ENCODE results near the gene SPZ1. TPM values are rescaled to one million over a fixed set of nuclear protein-coding genes. Genes with fewer than 3 reads are reported as not detected.

SPZ1 gene
- total and polyA plus RNA-seq, 10 of the 15 experiments (the other 5 are each of a cell fraction or from before 2014, with no cell fraction given) = not detected

- Histone ChIP-seq H4K20me1 (ENCODE audit: control insufficient read depth, insufficient read depth) (no peaks in the 10 kb centered on the region), H3K27me3 (replicated peaks in 1 of 2; ENCODE audit: control insufficient read depth in 2 of 2, insufficient read depth in 2 of 2, low read length in 1 of 2) (no peaks in the 10 kb centered on the region), H3K4me2 (ENCODE audit: control insufficient read depth, insufficient read depth) (no peak overlapping the region), H3K4me3 (no peak overlapping the region), H3K36me3 (ENCODE audit: control insufficient read depth in 2 of 2, insufficient read depth in 2 of 2, low read length in 1 of 2) (no peaks in the 10 kb centered on the region), H3K9ac (ENCODE audit: control insufficient read depth, insufficient read depth, low read length) (no peak overlapping the region), H3K4me1 (ENCODE audit: control insufficient read depth, insufficient read depth, low read length) (no peaks in the 10 kb centered on the region), H3K79me2 (ENCODE audit: control insufficient read depth, insufficient read depth, low read length) (no peaks in the 10 kb centered on the region), H3K9me3 (replicated peaks; ENCODE audit: control insufficient read depth, insufficient read depth, low read length) (no peaks in the 10 kb centered on the region), H2AFZ (ENCODE audit: control insufficient read depth, low read depth, low read length) (no peak overlapping the region), H3K27ac (ENCODE audit: control insufficient read depth, insufficient read depth) (no peak overlapping the region)
- intact Hi-C loops (cut with micrococcal nuclease; ENCODE audit: unreplicated experiment) (no loop called here), in situ Hi-C loops (cut with MboI) (no loop called here)
- ChIA-PET CTCF (no interaction called here), POLR2A (no interaction called here), RAD21 (ENCODE audit: unreplicated experiment) (no interaction called here), SMC1A (ENCODE audit: uncharacterized antibody, unreplicated experiment) (no interaction called here)
- TF ChIP-seq PKNOX1 (IDR thresholded peaks at IDR 0.05) (no peak), ATF3 (IDR thresholded peaks at IDR 0.05; ENCODE audit: borderline replicate concordance, extremely low read depth, low read depth, low read length) (no peak), ZNF274 (IDR thresholded peaks at IDR 0.05; ENCODE audit: insufficient read depth, insufficient read length) (no peak), HSF1 (IDR thresholded peaks at IDR 0.05; ENCODE audit: low read depth, low read length) (no peak), ZNF24 (IDR thresholded peaks at IDR 0.05) (no peak), GABPA (IDR thresholded peaks at IDR 0.05; ENCODE audit: low read depth) (no peak), ZBTB33 (IDR thresholded peaks at IDR 0.05) (no peak), SUPT20H (IDR thresholded peaks at IDR 0.05; ENCODE audit: borderline replicate concordance, control insufficient read depth, low read depth, low read length) (no peak), MLLT1 (IDR thresholded peaks at IDR 0.05) (no peak), BCL3 (IDR thresholded peaks at IDR 0.05; ENCODE audit: borderline replicate concordance, insufficient read depth, low read depth, low read length, poor library complexity, severe bottlenecking) (no peak), MTA2 (IDR thresholded peaks at IDR 0.05; ENCODE audit: low read depth) (no peak), EZH2 (IDR thresholded peaks at IDR 0.05; ENCODE audit: borderline replicate concordance, control insufficient read depth, low read depth, low read length) (no peak), ETV6 (conservative IDR thresholded peaks at IDR 0.05 in 1 of 2, IDR thresholded peaks at IDR 0.05 in 1 of 2; ENCODE audit: borderline replicate concordance in 1 of 2, low read depth in 1 of 2) (no peak), NFIC (IDR thresholded peaks at IDR 0.05; ENCODE audit: low read depth, low read length) (no peak), SREBF2 (IDR thresholded peaks at IDR 0.05; ENCODE audit: low read length) (no peak)
- FAIRE-seq (no peak), ATAC-seq (no peak), DNase-seq (ENCODE audit: low read depth, low spot score) (no peak)
- BruUV-seq (replicated peaks) = no TSS peak
- WGBS (ENCODE audit: insufficient coverage, insufficient replicate concordance, low lambda C conversion rate, missing lambda C conversion rate) = 81% methylated on average over 8 of the region's 8 CpGs
Observed at GRCh38 chr5:80300125-80300524, 19.7 kb upstream of the SPZ1 start.

Data from GM12878 (cell line).